Right lobe of liver (tissue), 6 donors: ENCODE measurements around the gene YPEL4. TPM values are rescaled to one million over a fixed set of nuclear protein-coding genes. Genes with fewer than 3 reads are reported as not detected.

Source experiments
- ATAC-seq, 4 donors: fragments of 200-7000 bp; cut with Tn5 transposase; one replicate each; pipeline ENCODE4 v1.9.1; 2020; ENCODE audit warnings: mild to moderate bottlenecking in 4 of 4, moderate library complexity in 4 of 4
- DNase-seq, 3 donors: peaks; one replicate each; pipeline ENCODE4 v3.0.0-alpha.2; 2020
- H3K27ac ChIP-seq, 3 donors: fragments of 200-600 bp; one replicate each; pipeline ENCODE4 v1.8.0; 2022
- H3K27me3 ChIP-seq, 2 donors: fragments of 200-600 bp; one replicate each; pipeline ENCODE4 v1.8.0; 2022
- H3K36me3 ChIP-seq, 4 donors: fragments of 200-600 bp; sonication (generic) in 1 of 4; one replicate each; pipeline versions ENCODE4 v1.5.1 to v1.8.0; 2017 to 2022; ENCODE audit warnings: control low read depth in 1 of 4
- H3K4me1 ChIP-seq, 4 donors: fragments of 200-600 bp; sonication (generic) in 1 of 4; one replicate each; pipeline versions ENCODE4 v1.5.1 to v1.8.0; 2017 to 2022; ENCODE audit warnings: control low read depth in 1 of 4
- H3K4me3 ChIP-seq, 3 donors: fragments of 200-600 bp; one replicate each; pipeline ENCODE4 v1.8.0; 2022
- H3K9me3 ChIP-seq, 4 donors: fragments of 200-600 bp; sonication (generic) in 1 of 4; one replicate each; pipeline versions ENCODE4 v1.5.1 to v1.8.0; 2017 to 2022; ENCODE audit warnings: control low read depth in 1 of 4
- CTCF ChIP-seq, 4 donors: fragments of 200-600 bp in 3 of 4; fragments of 450-650 bp in 1 of 4; IDR thresholded peaks; one replicate each; pipeline versions ENCODE4 v1.5.1 to v1.8.0; 2016 to 2022; ENCODE audit warnings: antibody characterized with exemption in 4 of 4, mild to moderate bottlenecking in 2 of 4
- POLR2A ChIP-seq: fragments of 450-650 bp; IDR thresholded peaks from one replicate; pipeline ENCODE4 v1.6.1; 2017; ENCODE audit warnings: antibody characterized with exemption, mild to moderate bottlenecking
- WGBS: methylation state at CpG from one replicate; pipeline ENCODE4 v1.1.6; 2018; ENCODE audit warnings: low coverage, low lambda C conversion rate; ENCODE audit not compliant: insufficient coverage; ENCODE audit errors: missing lambda C conversion rate; 5-methylcytosine and 5-hydroxymethylcytosine counted together
- intact Hi-C, 2 donors: fragments of 100-400 bp; cut with DNase I; formaldehyde crosslinking; loops; one replicate each; pipeline versions ENCODE4 v1.11.2 to v1.14.1; 2022
- total RNA-seq, 6 experiments: library from RNA; depleted of rRNA in 2 of 6; stranded (reverse); fragments of >200 nt in 2 of 6; fragmentation: NEBNext Ultra II Directional in 3 of 6; extraction: Animal tissue kit (Norgen Biotek cat#: 25700) in 3 of 6; gene quantifications; one replicate each; pipeline versions ENCODE4 v1.1.0 to v1.2.4, GENCODE V29; 2016 to 2023
- donor health status: DM: no; HTN: yes; CAD: no.
- donor health status: DM: no; HTN: no; CAD: no.
- donor health status: DM: no; HTN: no; CAD: no.
- donor health status: DM: no; HTN: yes; CAD: no.
- donor health status: DM: no; HTN: yes; CAD: no.

YPEL4 gene
- total RNA-seq, 6 experiments from 2014 or later: 0.06 to 0.84 (median 0.30) TPM; not detected in 2

- no peak overlapping the region for H3K4me3 ChIP-seq
- H3K9me3 ChIP-seq: no peaks in the 10 kb centered on the region
- no peak for ATAC-seq
- H3K27me3 ChIP-seq: peaks cover 0 to 11% of the 10 kb centered on the region in 2 donors
- peaks cover 0 to 13% (median 0%) of the 10 kb centered on the region in 4 donors for H3K4me1 ChIP-seq
- no peak for TF ChIP-seq CTCF (IDR thresholded peaks at IDR 0.05)
- no peak for TF ChIP-seq POLR2A
- intact Hi-C loops: loop anchor here (10.0 kb wide), 2 partner anchors 182 to 302 kb away; partner anchors contain the start of gene RTN4RL2 (in 1 of the 2)
- no peak overlapping the region for H3K27ac ChIP-seq
- no peak for DNase-seq
- 22% methylated on average over 18 of the region's 23 CpGs for WGBS
- H3K36me3 ChIP-seq: no peaks in the 10 kb centered on the region
These were observed 2.9 kb downstream of the YPEL4 start for GRCh38 chr11:57646799-57647303.

GRCh38 chr11:57646194-57646798, 3.4 kb downstream of the YPEL4 start:
- H3K9me3 ChIP-seq: no peaks in the 10 kb centered on the region
- peaks cover 0 to 16% (median 0%) of the 10 kb centered on the region in 4 donors for H3K4me1 ChIP-seq
- H3K36me3 ChIP-seq: no peaks in the 10 kb centered on the region
- WGBS: 37% methylated on average over 3 of the region's 10 CpGs
- DNase-seq (no peak), ATAC-seq (peak in 1 of 4 donors; percentile 6)
- peaks cover 0 to 11% of the 10 kb centered on the region in 2 donors for H3K27me3 ChIP-seq
- intact Hi-C loops: loop anchor here (10.0 kb wide), 2 partner anchors 181 to 301 kb away; partner anchors contain the start of gene RTN4RL2 (in 1 of the 2)
- TF ChIP-seq CTCF (IDR thresholded peaks at IDR 0.05) (no peak), POLR2A (no peak)
- no peak overlapping the region for H3K27ac ChIP-seq
- H3K4me3 ChIP-seq: no peak overlapping the region

GRCh38 chr11:57645689-57646085, 4.0 kb downstream of the YPEL4 start:
- H3K9me3 ChIP-seq: no peaks in the 10 kb centered on the region
- H3K27ac ChIP-seq: no peak overlapping the region
- peaks cover 0 to 22% (median 0%) of the 10 kb centered on the region in 4 donors for H3K4me1 ChIP-seq
- DNase-seq (no peak), ATAC-seq (no peak)
- no peaks in the 10 kb centered on the region for H3K36me3 ChIP-seq
- intact Hi-C loops: loop anchor here (10.0 kb wide), 2 partner anchors 181 to 301 kb away; partner anchors contain the start of gene RTN4RL2 (in 1 of the 2)
- WGBS: 71% methylated on average over 1 of the region's 5 CpGs
- peaks cover 0 to 11% of the 10 kb centered on the region in 2 donors for H3K27me3 ChIP-seq
- H3K4me3 ChIP-seq: no peak overlapping the region
- no peak for TF ChIP-seq CTCF (IDR thresholded peaks at IDR 0.05)
- no peak for TF ChIP-seq POLR2A

- intact Hi-C loops: loop anchor here (5.0 to 10.0 kb wide), 3 partner anchors 78 to 300 kb away; partner anchors contain the start of genes RTN4RL2 (in 1 of the 2) and UBE2L6 (in 1 of the 2)
- H3K27ac ChIP-seq: no peak overlapping the region
- peak; percentile 63 to 80 (median 79) for ATAC-seq
- 9% methylated on average over 15 of the region's 17 CpGs for WGBS
- no peaks in the 10 kb centered on the region for H3K9me3 ChIP-seq
- peaks cover 0 to 11% of the 10 kb centered on the region in 2 donors for H3K27me3 ChIP-seq
- no peak overlapping the region for H3K4me3 ChIP-seq
- DNase-seq: peak; percentile 71 to 84 (median 76)
- no peaks in the 10 kb centered on the region for H3K36me3 ChIP-seq
- TF ChIP-seq POLR2A (no peak), CTCF (IDR thresholded peaks at IDR 0.05) (peak; percentile 75 to 88 (median 84))
- H3K4me1 ChIP-seq: peaks cover 0 to 29% (median under 1%) of the 10 kb centered on the region in 4 donors
These were observed 4.7 kb downstream of the YPEL4 start for GRCh38 chr11:57644748-57645688.
